HG03457 (cell line): Measurements from ENCODE around the gene TRIM69.
"Not testable (repeated sequence)": the region's sequence is repeated elsewhere in the genome, so short reads cannot be mapped to it uniquely, and the experiment has no call there.

Source experiments
- ATAC-seq: cut with Tn5 transposase; IDR thresholded peaks from one replicate; pipeline ENCODE4 v1.9.1; 2021; ENCODE audit warnings: moderate number of reproducible peaks; ENCODE audit not compliant: unreplicated experiment

The TRIM69 gene

DNA sequence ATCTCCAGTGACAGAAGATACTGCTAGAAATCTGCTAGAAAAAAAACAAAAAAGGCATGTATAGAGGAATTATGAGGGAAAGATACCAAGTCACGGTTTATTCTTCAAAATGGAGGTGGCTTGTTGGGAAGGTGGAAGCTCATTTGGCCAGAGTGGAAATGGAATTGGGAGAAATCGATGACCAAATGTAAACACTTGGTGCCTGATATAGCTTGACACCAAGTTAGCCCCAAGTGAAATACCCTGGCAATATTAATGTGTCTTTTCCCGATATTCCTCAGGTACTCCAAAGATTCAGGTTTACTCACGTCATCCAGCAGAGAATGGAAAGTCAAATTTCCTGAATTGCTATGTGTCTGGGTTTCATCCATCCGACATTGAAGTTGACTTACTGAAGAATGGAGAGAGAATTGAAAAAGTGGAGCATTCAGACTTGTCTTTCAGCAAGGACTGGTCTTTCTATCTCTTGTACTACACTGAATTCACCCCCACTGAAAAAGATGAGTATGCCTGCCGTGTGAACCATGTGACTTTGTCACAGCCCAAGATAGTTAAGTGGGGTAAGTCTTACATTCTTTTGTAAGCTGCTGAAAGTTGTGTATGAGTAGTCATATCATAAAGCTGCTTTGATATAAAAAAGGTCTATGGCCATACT is 21.1 kb upstream of the TRIM69 start:
- ATAC-seq = no peak

DNA sequence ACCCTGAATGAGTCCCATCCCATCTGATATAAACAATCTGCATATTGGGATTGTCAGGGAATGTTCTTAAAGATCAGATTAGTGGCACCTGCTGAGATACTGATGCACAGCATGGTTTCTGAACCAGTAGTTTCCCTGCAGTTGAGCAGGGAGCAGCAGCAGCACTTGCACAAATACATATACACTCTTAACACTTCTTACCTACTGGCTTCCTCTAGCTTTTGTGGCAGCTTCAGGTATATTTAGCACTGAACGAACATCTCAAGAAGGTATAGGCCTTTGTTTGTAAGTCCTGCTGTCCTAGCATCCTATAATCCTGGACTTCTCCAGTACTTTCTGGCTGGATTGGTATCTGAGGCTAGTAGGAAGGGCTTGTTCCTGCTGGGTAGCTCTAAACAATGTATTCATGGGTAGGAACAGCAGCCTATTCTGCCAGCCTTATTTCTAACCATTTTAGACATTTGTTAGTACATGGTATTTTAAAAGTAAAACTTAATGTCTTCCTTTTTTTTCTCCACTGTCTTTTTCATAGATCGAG is 20.5 kb upstream of the TRIM69 start:
- ATAC-seq = no peak

DNA sequence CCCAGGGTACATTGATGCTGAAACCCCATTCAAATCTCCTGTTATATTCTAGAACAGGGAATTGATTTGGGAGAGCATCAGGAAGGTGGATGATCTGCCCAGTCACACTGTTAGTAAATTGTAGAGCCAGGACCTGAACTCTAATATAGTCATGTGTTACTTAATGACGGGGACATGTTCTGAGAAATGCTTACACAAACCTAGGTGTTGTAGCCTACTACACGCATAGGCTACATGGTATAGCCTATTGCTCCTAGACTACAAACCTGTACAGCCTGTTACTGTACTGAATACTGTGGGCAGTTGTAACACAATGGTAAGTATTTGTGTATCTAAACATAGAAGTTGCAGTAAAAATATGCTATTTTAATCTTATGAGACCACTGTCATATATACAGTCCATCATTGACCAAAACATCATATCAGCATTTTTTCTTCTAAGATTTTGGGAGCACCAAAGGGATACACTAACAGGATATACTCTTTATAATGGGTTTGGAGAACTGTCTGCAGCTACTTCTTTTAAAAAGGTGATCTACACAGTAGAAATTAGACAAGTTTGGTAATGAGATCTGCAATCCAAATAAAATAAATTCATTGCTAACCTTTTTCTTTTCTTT is 19.2 kb upstream of the TRIM69 start:
- ATAC-seq = no peak

- no peak for ATAC-seq
These were observed 18.0 kb upstream of the TRIM69 start for GRCh38 chr15:44718180-44718926.

DNA sequence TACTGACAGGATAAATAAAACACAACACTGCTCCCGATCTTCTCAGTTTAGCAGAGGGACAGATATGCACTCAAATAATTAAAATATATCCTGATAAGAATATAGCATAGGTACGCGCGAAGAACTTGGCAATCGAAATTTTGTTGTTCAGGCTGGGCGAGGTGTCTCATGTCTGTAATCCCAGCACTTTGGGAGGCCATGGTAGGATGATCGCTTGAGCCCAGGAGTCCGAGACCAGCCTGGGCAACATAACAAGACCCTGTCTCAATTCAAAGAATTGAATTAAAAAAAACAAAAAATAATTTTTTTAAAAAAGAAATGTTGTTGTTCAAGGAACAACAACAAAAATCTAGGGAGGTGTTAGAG is 17.4 kb upstream of the TRIM69 start:
- ATAC-seq = no peak

DNA sequence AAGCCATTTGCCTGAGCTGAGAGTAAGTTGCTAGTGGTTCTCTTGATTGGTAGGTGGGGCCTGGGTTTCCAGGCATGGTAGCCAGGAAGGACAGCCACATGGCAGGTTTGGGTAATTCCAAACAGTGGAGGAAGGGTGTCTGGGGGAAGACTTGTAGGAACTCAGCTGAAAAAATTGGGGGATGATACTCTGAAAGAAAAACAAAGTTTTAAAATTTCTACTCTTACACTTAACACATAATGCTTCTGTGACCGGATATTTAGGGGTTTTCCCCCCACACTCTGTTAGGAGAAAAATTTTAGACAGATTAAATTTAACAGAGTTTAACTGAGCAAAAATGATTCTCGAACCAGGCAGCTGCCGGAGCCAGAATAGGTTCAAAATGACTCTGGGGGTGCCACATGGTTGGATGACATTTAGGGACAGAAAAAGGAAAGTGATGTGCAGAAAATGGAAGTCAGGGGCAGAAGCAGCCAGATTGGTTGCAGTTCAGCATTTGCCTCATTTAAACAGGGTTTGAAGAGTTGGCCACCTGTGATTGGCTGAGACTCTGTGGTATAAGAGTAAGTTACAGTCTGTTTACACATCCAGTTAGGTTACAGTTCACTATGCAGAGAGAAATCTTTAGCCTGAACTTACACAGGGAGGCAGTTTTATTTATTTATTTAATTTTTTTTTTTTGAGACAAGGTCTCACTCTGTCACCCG is 16.9 kb upstream of the TRIM69 start:
- peak; percentile 31 for ATAC-seq

DNA sequence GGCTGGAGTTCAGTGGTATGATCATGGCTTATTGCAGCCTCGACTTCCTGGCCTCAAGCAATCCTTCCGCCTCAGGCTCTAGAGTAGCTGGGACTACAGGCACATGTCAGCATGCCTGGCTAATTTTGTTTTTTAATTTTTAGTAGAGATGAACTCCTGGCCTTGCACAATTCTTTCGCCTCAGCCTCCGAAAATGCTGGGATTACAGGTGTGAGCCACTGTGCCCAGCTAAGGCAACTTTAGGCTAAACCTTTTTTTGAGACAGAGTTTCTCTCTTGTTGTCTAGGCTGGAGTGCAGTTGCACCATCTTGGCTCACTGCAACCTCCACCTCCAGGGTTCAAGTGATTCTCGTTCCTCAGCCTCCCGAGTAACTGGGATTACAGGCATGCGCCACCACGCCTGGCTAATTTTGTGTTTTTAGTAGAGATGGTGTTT is 16.3 kb upstream of the TRIM69 start:
- not testable (repeated sequence) for ATAC-seq

GRCh38 chr15:44720460-44721176 is 15.7 kb upstream of the TRIM69 start:
- no peak for ATAC-seq

DNA sequence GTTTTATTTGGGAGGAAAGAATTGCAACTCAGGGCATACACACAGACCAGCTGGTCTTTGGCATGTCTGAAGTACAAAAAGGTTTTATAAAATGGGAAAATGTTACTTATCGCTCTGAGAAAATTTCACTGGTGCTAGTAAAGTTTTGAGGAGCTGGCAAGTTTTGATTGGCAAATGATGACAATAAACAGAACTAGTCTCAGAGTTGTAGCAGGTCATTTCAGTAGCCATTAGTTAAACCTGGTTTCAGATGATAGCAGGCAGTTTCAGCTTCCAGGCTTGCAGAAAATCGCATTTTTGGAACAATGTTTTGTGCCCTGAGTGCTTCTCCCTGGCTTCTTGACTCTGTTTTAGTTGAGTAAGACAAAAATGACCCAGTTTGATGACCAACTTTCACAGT is 14.3 kb upstream of the TRIM69 start:
- no peak for ATAC-seq

DNA sequence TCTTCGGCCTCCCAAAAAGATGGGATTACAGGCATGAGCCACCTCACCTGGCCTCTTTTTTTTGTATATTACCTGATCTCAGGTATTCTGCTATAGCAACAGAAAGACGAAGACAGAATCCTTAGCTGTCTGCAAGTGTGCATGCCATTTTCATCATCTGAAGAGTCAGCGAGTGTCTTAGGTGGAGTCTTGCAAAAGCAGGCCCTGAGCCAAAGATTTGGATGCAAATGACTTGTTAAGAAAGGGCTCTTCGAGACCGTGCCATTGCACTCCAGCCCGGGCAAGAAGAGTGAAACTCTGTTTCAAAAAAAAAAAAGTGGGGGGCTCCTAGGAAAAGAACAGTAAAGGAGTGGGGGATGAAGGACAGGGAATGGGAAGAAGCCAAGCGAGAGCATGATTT is 10.2 kb upstream of the TRIM69 start:
- no peak for ATAC-seq

- ATAC-seq = peak; percentile 31
These were observed 9.5 kb upstream of the TRIM69 start for GRCh38 chr15:44726568-44727484.

DNA sequence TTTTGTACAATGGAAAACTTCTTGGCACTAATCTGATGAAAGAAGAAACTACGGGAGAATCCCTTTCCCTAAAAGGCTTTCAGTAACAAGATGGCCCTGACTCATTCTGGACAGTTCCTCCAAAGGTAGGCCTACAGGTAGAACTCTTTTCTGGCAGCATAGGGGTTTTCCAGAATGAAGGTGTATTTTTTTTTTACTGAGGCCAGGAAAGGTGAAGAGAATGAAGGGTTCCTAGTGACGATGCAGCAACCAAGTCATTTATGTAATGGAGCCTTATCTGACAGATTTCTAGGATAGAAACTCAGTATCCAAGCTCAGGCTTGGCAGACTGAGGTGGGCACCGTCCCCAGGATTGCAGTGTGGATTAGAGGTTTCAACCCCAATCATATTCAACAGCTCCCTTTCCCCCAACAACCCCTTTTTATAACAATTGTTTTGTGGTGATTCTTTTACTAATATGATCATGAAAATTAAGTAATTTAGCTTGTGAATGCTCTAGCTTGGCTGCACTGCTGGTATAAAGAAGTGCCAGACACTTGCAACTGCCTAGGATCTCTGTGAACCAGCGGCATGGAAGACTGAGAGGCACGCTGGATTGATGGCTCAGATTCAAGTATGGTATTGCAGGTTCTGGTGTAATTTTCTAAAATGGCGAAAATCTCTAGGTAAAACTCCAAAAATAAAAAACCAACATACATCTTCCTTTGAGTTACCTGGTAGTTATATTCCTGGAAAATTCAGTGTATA is 8.7 kb upstream of the TRIM69 start:
- no peak for ATAC-seq

DNA sequence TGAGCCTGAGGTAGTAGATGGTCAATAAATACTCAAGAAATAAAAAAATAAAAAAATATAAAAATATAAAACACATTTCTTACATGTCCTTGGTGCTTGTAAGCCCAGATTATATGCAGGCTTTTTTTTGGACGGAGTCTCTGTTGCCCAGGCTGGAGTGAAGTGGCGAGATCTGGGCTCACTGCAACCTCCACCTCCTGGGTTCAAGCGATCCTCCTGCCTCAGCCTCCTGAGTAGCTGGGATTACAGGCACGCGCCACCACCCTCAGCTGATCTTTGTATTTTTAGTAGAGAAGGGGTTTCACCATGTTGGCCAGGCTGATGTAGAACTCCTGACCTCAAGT is 8.1 kb upstream of the TRIM69 start:
- not testable (repeated sequence) for ATAC-seq

DNA sequence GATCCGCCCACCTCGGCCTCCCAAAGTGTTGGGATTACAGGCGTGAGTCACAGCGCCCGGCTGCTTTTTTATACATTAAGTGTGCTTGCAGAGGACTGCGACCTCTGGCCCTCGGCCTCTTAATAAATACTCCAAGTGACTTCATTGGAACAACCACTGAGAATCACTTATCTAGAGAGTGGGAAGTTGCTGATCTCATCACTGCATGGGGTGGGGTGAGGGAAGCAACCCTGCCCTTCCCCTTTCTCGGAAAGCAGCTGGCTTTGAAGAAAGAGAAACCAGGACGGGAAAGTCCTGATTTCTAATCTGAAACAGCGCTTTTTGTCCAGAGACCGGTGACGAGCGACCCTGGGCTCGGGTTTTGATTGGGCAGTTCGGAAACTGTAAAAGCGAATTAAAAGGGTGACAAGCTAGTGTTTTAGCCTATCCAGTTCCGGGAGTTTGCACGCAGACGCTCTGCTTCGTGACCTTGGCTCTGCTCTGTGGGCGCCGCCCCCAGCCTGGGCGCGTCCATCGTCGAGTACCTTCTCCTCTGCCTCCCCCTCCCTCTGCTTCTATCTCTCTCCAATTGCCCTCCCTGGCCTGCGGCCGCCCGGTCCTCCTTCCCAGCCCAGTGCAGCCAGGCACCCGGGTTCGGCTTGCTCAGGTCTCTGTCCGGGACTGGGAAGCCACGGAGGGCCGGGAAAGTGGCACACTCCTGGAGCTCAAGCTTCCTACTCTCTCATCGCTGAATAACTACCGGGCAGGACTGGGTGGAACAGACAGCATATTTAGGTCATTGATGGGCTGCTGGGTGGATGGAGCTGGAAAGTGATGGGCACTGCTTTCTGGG is 7.5 kb upstream of the TRIM69 start:
- peak; percentile 55 for ATAC-seq

DNA sequence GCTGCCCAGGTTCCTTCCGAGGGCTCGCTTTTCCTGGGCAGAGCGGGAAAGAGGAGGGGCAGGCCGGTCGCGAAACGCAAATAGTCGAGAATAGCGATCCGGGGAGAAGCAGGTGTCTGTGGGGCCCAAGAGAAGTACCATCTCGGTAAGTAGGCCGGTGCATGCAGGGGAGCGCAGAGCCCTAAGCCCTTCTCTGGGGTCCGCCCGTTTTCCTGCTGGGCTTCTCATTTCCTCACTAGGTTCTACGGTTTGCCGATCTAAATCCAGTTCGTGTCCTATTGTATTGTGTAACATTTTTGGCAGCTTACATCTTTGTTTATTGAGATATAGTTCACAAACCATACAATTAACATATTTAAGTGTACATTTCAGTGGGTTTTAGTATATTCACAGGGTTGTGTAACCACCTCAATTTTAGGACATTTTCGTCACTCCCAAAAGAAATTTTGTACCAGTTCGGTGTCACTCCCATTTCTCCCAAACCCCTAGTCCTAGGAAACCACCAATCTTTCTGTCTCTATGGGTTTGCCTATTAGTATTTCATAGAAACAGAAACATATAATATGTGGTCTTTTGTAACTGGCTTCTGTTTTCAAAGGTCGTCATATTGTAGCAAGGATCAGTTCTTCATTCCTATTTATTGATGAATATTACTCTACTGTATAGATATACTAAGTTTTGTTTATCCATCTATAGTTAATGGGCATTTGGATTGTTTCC is 6.8 kb upstream of the TRIM69 start:
- no peak for ATAC-seq

GRCh38 chr15:44734839-44735481 is 1.4 kb upstream of the TRIM69 start:
- no peak for ATAC-seq
